Measurements from ENCODE around the gene ROGDI. TPM values are rescaled to one million over a fixed set of nuclear protein-coding genes. Genes with fewer than 3 reads are reported as not detected.

The ROGDI gene
- total and polyA plus RNA-seq, 3 donors from 2014 or later = 27.3 to 37.0 (median 30.0) TPM

- no peaks in the 10 kb centered on the region for H3K9me3 ChIP-seq
- TF ChIP-seq POLR2A (IDR thresholded peaks at IDR 0.05) = no peak
- TF ChIP-seq, protein P1, sequence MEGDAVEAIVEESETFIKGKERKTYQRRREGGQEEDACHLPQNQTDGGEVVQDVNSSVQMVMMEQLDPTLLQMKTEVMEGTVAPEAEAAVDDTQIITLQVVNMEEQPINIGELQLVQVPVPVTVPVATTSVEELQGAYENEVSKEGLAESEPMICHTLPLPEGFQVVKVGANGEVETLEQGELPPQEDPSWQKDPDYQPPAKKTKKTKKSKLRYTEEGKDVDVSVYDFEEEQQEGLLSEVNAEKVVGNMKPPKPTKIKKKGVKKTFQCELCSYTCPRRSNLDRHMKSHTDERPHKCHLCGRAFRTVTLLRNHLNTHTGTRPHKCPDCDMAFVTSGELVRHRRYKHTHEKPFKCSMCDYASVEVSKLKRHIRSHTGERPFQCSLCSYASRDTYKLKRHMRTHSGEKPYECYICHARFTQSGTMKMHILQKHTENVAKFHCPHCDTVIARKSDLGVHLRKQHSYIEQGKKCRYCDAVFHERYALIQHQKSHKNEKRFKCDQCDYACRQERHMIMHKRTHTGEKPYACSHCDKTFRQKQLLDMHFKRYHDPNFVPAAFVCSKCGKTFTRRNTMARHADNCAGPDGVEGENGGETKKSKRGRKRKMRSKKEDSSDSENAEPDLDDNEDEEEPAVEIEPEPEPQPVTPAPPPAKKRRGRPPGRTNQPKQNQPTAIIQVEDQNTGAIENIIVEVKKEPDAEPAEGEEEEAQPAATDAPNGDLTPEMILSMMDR (IDR thresholded peaks at IDR 0.05) = no peak
- H3K36me3 ChIP-seq (ENCODE audit: low read depth, missing control alignments) = no peaks in the 10 kb centered on the region
- H3K27me3 ChIP-seq = no peaks in the 10 kb centered on the region
- 79 to 88% methylated on average over 5 of the region's 5 CpGs for WGBS, 2 donors
- H3K4me1 ChIP-seq = peaks cover 7% of the 10 kb centered on the region
- no peak for DNase-seq
- H3K27ac ChIP-seq = no peak overlapping the region
- H3K4me3 ChIP-seq = no peak overlapping the region
- intact Hi-C loops (cut with DNase I; ENCODE audit: low total_unique reads) = no loop called here
These were observed 30.1 kb downstream of the ROGDI start for GRCh38 chr16:4772351-4772750.

DNA sequence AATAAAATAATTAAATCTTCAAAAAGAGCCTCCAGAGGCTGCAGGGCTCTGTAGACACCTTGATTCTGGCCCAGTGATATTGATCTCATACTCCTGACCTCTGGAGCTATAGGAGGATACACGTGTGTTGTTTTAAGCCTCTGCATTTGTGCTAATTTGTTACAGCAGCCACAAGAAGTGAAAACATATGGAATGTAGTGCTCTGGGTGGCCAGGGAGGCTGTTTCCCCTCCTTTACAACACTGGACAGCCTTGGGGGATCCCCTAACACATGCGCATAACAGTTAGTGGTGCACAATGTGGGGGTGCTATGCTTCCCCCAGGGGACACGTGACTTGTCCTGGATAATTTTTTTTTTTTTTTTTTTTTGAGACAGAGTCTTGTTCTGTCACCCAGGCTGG is 30.8 kb downstream of the ROGDI start:
- DNase-seq = no peak
- 63 to 65% methylated on average over 3 of the region's 3 CpGs for WGBS, 2 donors
- intact Hi-C loops (cut with DNase I; ENCODE audit: low total_unique reads) = no loop called here
- H3K27me3 ChIP-seq = no peaks in the 10 kb centered on the region
- TF ChIP-seq, protein P1 (IDR thresholded peaks at IDR 0.05) = no peak
- TF ChIP-seq POLR2A (IDR thresholded peaks at IDR 0.05) = no peak
- H3K4me1 ChIP-seq = peaks cover 8% of the 10 kb centered on the region
- H3K4me3 ChIP-seq = no peak overlapping the region
- H3K27ac ChIP-seq = no peak overlapping the region
- H3K9me3 ChIP-seq = no peaks in the 10 kb centered on the region
- H3K36me3 ChIP-seq (ENCODE audit: low read depth, missing control alignments) = no peaks in the 10 kb centered on the region

DNA sequence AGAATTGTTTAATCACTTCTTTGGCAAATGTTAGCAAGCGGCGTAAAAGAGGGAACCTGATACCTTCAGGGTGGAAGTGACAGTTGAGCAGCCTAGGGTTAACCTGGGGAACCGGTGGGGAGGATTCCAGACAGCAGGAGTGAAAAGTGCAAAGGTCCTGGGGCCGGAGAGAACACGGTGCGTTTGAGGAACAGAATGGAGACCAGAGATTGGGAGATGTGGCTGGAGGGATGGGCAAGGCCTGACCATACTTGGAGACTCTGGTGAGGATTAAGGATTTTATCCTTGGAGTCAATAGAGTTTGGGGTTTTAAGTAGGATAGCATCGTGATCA is 33.2 kb downstream of the ROGDI start:
- 30 to 44% methylated on average over 7 of the region's 7 CpGs for WGBS, 2 donors
- Histone ChIP-seq H3K36me3 (ENCODE audit: low read depth, missing control alignments) (no peaks in the 10 kb centered on the region), H3K9me3 (no peaks in the 10 kb centered on the region), H3K4me3 (peak overlapping the region in 1 of 2 donors; percentile 99), H3K27ac (peak overlapping the region; percentile 71 to 96), H3K27me3 (no peaks in the 10 kb centered on the region), H3K4me1 (peaks cover 19% of the 10 kb centered on the region)
- intact Hi-C loops (cut with DNase I; ENCODE audit: low total_unique reads) = loop anchor here (10.0 kb wide), 1 partner anchor 164 kb away; no protein-coding TSS in a partner anchor
- no peak for DNase-seq
- TF ChIP-seq, protein P1 (IDR thresholded peaks at IDR 0.05) = no peak
- no peak for TF ChIP-seq POLR2A (IDR thresholded peaks at IDR 0.05)

DNA sequence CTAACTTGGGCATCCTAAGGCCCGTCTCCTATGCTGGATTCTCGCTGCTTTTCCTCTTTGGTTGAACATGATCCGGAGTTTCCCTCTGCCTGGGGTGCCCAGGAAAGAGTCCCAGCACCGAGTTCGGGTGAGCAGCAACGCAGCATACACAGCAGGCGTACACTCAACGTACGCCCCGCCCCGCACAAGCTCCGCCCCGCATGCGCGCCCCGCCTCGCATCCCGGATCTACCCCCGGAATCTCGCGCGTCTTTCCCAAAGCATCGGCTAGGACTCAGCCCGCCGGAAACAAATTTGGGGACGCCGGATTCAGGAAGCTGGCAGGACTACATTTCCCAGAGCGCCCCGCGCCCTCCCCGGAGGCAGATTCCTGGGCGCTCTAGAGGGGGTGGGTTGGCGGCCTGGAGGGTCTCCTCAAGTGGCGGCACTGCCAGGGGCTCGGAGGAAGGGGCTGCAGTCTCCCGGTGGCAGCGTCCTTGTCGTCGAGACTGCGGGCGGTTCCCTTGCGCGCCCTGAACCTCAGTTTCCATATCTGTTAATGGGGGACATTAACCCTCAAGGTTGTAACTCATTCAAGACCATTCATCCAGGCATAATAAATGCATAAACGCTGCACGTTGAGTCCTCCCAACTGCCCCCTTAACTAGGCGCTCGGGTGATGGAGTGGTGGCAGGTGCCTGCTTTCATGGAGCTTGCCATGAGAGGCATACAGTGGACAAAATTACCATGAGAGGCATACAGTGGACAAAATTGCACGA is 33.7 kb downstream of the ROGDI start:
- H3K4me1 ChIP-seq = peaks cover 19% of the 10 kb centered on the region
- DNase-seq = peak; percentile 98
- WGBS, 2 donors = 3 to 5% methylated on average over 16 to 48 of the region's 48 CpGs
- TF ChIP-seq, protein P1 (IDR thresholded peaks at IDR 0.05) = no peak
- peak; percentile 25 for TF ChIP-seq POLR2A (IDR thresholded peaks at IDR 0.05)
- intact Hi-C loops (cut with DNase I; ENCODE audit: low total_unique reads) = loop anchor here (10.0 kb wide), 1 partner anchor 164 kb away; no protein-coding TSS in a partner anchor
- H3K27ac ChIP-seq = peak overlapping the region; percentile 71 to 96
- peak overlapping the region; percentile 55 to 99 for H3K4me3 ChIP-seq
- H3K36me3 ChIP-seq (ENCODE audit: low read depth, missing control alignments) = no peaks in the 10 kb centered on the region
- H3K9me3 ChIP-seq = no peaks in the 10 kb centered on the region
- H3K27me3 ChIP-seq = no peaks in the 10 kb centered on the region
